HCT116 (cell line): Measurements from ENCODE around the gene BTBD18. TPM values are rescaled to one million over a fixed set of nuclear protein-coding genes. Genes with fewer than 3 reads are reported as not detected.
A peak's percentile ranks its signal among the peaks of the same experiment; 100 is the strongest.

ENCODE experiments used
- ATAC-seq: fragments of 200-7000 bp; cut with Tn5 transposase; 2 replicates; pipeline ENCODE4 v1.9.1; 2020; ENCODE audit warnings: mild to moderate bottlenecking, moderate library complexity
- BruUV-seq: library from RNA; stranded (reverse); fragments of 400-500 nt; replicated peaks from 2 replicates; lab custom pipeline; 2021; lab: Mats Ljungman, UMichigan
- CTCF ChIA-PET: fragments of 300-600 bp; sonication (Branson Sonifier 250); formaldehyde crosslinking; loops from one replicate; lab custom pipeline; 2021; ENCODE audit warnings: antibody characterized with exemption; lab: Charles Lee
- POLR2A ChIA-PET: fragments of 300-600, 350-600 bp; sonication (Branson Sonifier 250); formaldehyde crosslinking; loops from one replicate; lab custom pipeline; 2021; ENCODE audit warnings: antibody characterized with exemption; lab: Charles Lee
- RAD21 ChIA-PET, 2 experiments: fragments of 300-600 bp; sonication (Branson Sonifier 250); formaldehyde crosslinking; loops; one replicate each; lab custom pipeline; 2023; ENCODE audit warnings: low total read pairs in 2 of 2; ENCODE audit not compliant: uncharacterized antibody in 2 of 2, unreplicated experiment in 2 of 2, low non-redundant PET in 1 of 2; lab: Charles Lee
- DNase-seq: peaks from one replicate; pipeline ENCODE4 v3.0.0-alpha.2; 2010; ENCODE audit warnings: low read depth, low spot score
- H2AFZ ChIP-seq: fragments of 200-600 bp; shearing (Covaris generic), sonication (generic); 2 replicates; pipeline ENCODE4 v1.6.1; 2017; ENCODE audit warnings: low read depth, mixed run types, mixed read lengths, antibody characterized with exemption, low read length; ENCODE audit not compliant: poor library complexity, severe bottlenecking
- H3K27ac ChIP-seq: 2 replicates; pipeline ENCODE4 v1.5.1; 2012; ENCODE audit warnings: low read depth, low read length
- H3K27me3 ChIP-seq: fragments of 200-600 bp; sonication (generic); 2 replicates; pipeline ENCODE4 v1.6.1; 2016; ENCODE audit warnings: mixed run types, low read length, mixed read lengths; ENCODE audit not compliant: insufficient read depth
- H3K36me3 ChIP-seq, 2 experiments: fragments of 200-500 bp in 1 of 2; fragments of 200-600 bp in 1 of 2; sonication (Bioruptor generic) in 1 of 2; sonication (generic) in 1 of 2; 2 replicates each; pipeline versions ENCODE4 v1.5.1 to v1.6.1; 2014 to 2016; ENCODE audit warnings: low read length in 2 of 2, inconsistent platforms in 1 of 2, mixed read lengths in 1 of 2, mixed run types in 1 of 2; ENCODE audit not compliant: insufficient read depth in 2 of 2, control insufficient read depth in 1 of 2
- H3K4me1 ChIP-seq, 2 experiments: fragments of 200-600 bp in 1 of 2; sonication (generic) in 1 of 2; 2 replicates each; pipeline versions ENCODE4 v1.5.1 to v1.6.1; 2012 to 2017; ENCODE audit warnings: low read length in 2 of 2, inconsistent platforms in 1 of 2, mild to moderate bottlenecking in 1 of 2, mixed read lengths in 1 of 2, mixed run types in 1 of 2, moderate library complexity in 1 of 2; ENCODE audit not compliant: insufficient read depth in 2 of 2, control insufficient read depth in 1 of 2
- H3K4me2 ChIP-seq: fragments of 200-600 bp; sonication (generic); 2 replicates; pipeline ENCODE4 v1.6.1; 2017; ENCODE audit warnings: mixed run types, low read length, mixed read lengths
- H3K4me3 ChIP-seq, 2 experiments: fragments of 200-600 bp in 1 of 2; sonication (generic) in 1 of 2; replicated peaks in 1 of 2; 2 replicates each; pipeline ENCODE4 v1.5.1; 2011 to 2016; ENCODE audit warnings: low read length in 2 of 2, control low read depth in 1 of 2, low read depth in 1 of 2, mild to moderate bottlenecking in 1 of 2, mixed read lengths in 1 of 2, mixed run types in 1 of 2
- H3K79me2 ChIP-seq: fragments of 200-600 bp; sonication (generic); 2 replicates; pipeline ENCODE4 v1.6.1; 2017; ENCODE audit warnings: mild to moderate bottlenecking, mixed run types, low read length, moderate library complexity, mixed read lengths; ENCODE audit not compliant: insufficient read depth
- H3K9ac ChIP-seq: fragments of 200-600 bp; sonication (generic); 2 replicates; pipeline ENCODE4 v1.6.1; 2016; ENCODE audit warnings: low read length, mixed read lengths
- H3K9me2 ChIP-seq: fragments of 200-600 bp; sonication (generic), shearing (Covaris generic); 2 replicates; pipeline ENCODE4 v1.6.1; 2017; ENCODE audit warnings: mixed run types, mild to moderate bottlenecking, moderate library complexity; ENCODE audit not compliant: insufficient read depth
- H3K9me3 ChIP-seq, 2 experiments: fragments of 200-500 bp in 1 of 2; fragments of 200-600 bp in 1 of 2; sonication (Bioruptor generic) in 1 of 2; sonication (generic) in 1 of 2; 2 replicates each; pipeline ENCODE4 v1.6.1; 2014 to 2017; ENCODE audit warnings: low read length in 2 of 2, mixed read lengths in 2 of 2, inconsistent platforms in 1 of 2, low read depth in 1 of 2, mild to moderate bottlenecking in 1 of 2, mixed run types in 1 of 2, moderate library complexity in 1 of 2; ENCODE audit not compliant: control insufficient read depth in 1 of 2, insufficient read depth in 1 of 2
- H4K20me1 ChIP-seq: fragments of 200-600 bp; sonication (generic), shearing (Covaris generic); 2 replicates; pipeline ENCODE4 v1.6.1; 2017; ENCODE audit warnings: mixed run types, mild to moderate bottlenecking, moderate library complexity; ENCODE audit not compliant: insufficient read depth
- CTCF ChIP-seq, 3 experiments: fragments of 200-600 bp in 1 of 3; sonication (generic) in 1 of 3; IDR thresholded peaks in 2 of 3; conservative IDR thresholded peaks in 1 of 3; 2 replicates each; pipeline ENCODE4 v1.5.1; 2012 to 2017; ENCODE audit warnings: low read depth in 2 of 3, low read length in 2 of 3, antibody characterized with exemption in 1 of 3, borderline replicate concordance in 1 of 3, control low read depth in 1 of 3, mild to moderate bottlenecking in 1 of 3, mixed read lengths in 1 of 3, mixed run types in 1 of 3, moderate library complexity in 1 of 3; ENCODE audit not compliant: insufficient read depth in 1 of 3
- ELF1 ChIP-seq: IDR thresholded peaks from 2 replicates; pipeline ENCODE4 v1.6.1; 2012; ENCODE audit warnings: low read depth, borderline replicate concordance
- EZH2 ChIP-seq: fragments of 200-600 bp; sonication (generic); IDR thresholded peaks from 2 replicates; pipeline ENCODE4 v1.6.1; 2017; ENCODE audit warnings: antibody characterized with exemption, mixed run types
- EZH2phosphoT487 ChIP-seq: fragments of 200-600 bp; IDR thresholded peaks from 2 replicates; pipeline ENCODE4 v1.6.1; 2018; ENCODE audit warnings: antibody characterized with exemption, borderline replicate concordance
- FOSL1 ChIP-seq: IDR thresholded peaks from 2 replicates; pipeline ENCODE4 v1.6.1; 2012; ENCODE audit warnings: low read depth
- JUND ChIP-seq: IDR thresholded peaks from 2 replicates; pipeline ENCODE4 v1.6.1; 2012
- MAX ChIP-seq: IDR thresholded peaks from 2 replicates; pipeline ENCODE4 v1.6.1; 2012
- RAD21 ChIP-seq: IDR thresholded peaks from 2 replicates; pipeline ENCODE4 v1.6.1; 2012; ENCODE audit warnings: low read depth, mild to moderate bottlenecking
- YY1 ChIP-seq: IDR thresholded peaks from 2 replicates; pipeline ENCODE4 v1.6.1; 2011; ENCODE audit warnings: low read length, low read depth, moderate library complexity, mild to moderate bottlenecking; ENCODE audit not compliant: insufficient replicate concordance; ENCODE audit errors: extremely low read depth
- ZBTB33 ChIP-seq: IDR thresholded peaks from 2 replicates; pipeline ENCODE4 v1.6.1; 2011; ENCODE audit warnings: mild to moderate bottlenecking, low read length, moderate library complexity; ENCODE audit not compliant: insufficient replicate concordance; ENCODE audit errors: extremely low read depth
- ZFX ChIP-seq: fragments of 450-650 bp; IDR thresholded peaks from 2 replicates; pipeline ENCODE4 v1.6.1; 2017
- intact Hi-C: fragments of 100-400 bp; cut with micrococcal nuclease; formaldehyde crosslinking; loops from 2 replicates; pipeline ENCODE4 v1.10.0; 2022
- total RNA-seq: library from RNA; stranded (reverse); gene quantifications from one replicate; pipeline ENCODE4 v1.2.1, GENCODE V29; 2021; ENCODE audit not compliant: unreplicated experiment

BTBD18 gene
- total RNA-seq, 1 experiment from 2014 or later, result not detected

DNA sequence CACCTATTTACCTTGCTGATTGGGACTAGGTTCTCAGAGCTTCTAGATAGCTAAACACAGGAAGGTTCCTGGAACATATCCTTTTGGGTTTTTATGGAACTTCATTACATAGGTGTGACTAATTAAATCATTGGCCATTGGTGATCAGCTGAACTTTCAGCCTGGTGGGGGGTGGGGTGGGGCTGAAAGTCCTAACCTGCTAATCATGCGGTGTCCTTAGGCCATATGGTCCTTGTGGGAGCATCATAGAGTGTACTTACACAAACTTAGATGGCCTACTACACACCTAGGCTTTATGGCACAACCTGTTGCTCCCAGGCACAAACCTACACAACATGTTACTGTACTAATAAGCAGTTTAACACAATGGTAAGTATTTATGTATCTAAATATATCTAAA, 19.0 kb downstream of the BTBD18 start:
- BruUV-seq, result no TSS peak
- peaks cover 23 to 36% of the 10 kb centered on the region in 2 experiments for H3K4me1 ChIP-seq
- H3K9me3 ChIP-seq, result no peaks in the 10 kb centered on the region
- POLR2A ChIA-PET, result interaction anchor here (1.8 to 2.0 kb wide), 2 partner anchors 9 to 21 kb away, joined by 8 to 9 read pairs; partner anchors contain the start of genes MED19, SELENOH and TMX2
- H3K27me3 ChIP-seq, result no peaks in the 10 kb centered on the region
- CTCF ChIA-PET, result interaction anchor here (1.7 kb wide), 1 partner anchor 68 kb away, joined by 3 read pairs; no protein-coding TSS in a partner anchor
- no peak overlapping the region for H2AFZ ChIP-seq
- H3K4me3 ChIP-seq, result peak overlapping the region in 1 of 2 experiments; percentile 40; a peak in 2 of 4 replicates
- peaks cover 0 to 10% of the 10 kb centered on the region in 2 experiments; a peak in 3 of 4 replicates for H3K36me3 ChIP-seq
- peaks cover 5% of the 10 kb centered on the region; the same call in 1 of the 2 replicates for H4K20me1 ChIP-seq
- DNase-seq (no peak), ATAC-seq (peak; percentile 63)
- H3K27ac ChIP-seq, result peak overlapping the region; percentile 52; the same call in 1 of the 2 replicates
- H3K9me2 ChIP-seq, result no peaks in the 10 kb centered on the region
- TF ChIP-seq FOSL1 (no peak), JUND (no peak), ZBTB33 (no peak)
- H3K79me2 ChIP-seq, result peaks cover 100% of the 10 kb centered on the region
- RAD21 ChIA-PET, result no interaction called here
- peak overlapping the region; percentile 45 for H3K9ac ChIP-seq
- H3K4me2 ChIP-seq, result peak overlapping the region; percentile 72
- intact Hi-C loops, result no loop called here

- peaks cover 23 to 36% of the 10 kb centered on the region in 2 experiments for H3K4me1 ChIP-seq
- H3K27me3 ChIP-seq, result no peaks in the 10 kb centered on the region
- BruUV-seq, result no TSS peak
- H3K9me2 ChIP-seq, result no peaks in the 10 kb centered on the region
- H3K36me3 ChIP-seq, result peaks cover 0 to 10% of the 10 kb centered on the region in 2 experiments; a peak in 1 of 4 replicates
- POLR2A ChIA-PET, result interaction anchor here (1.3 kb wide), 1 partner anchor 17 kb away, joined by 3 read pairs; the partner anchor contains the start of genes MED19 and TMX2
- peaks cover 5% of the 10 kb centered on the region; the same call in 1 of the 2 replicates for H4K20me1 ChIP-seq
- CTCF ChIA-PET, result no interaction called here
- peaks cover 100% of the 10 kb centered on the region for H3K79me2 ChIP-seq
- H3K27ac ChIP-seq, result no peak overlapping the region
- ATAC-seq (no peak), DNase-seq (no peak)
- H2AFZ ChIP-seq, result no peak overlapping the region
- no peak overlapping the region for H3K4me3 ChIP-seq
- H3K9ac ChIP-seq, result no peak overlapping the region
- no peak overlapping the region for H3K4me2 ChIP-seq
- RAD21 ChIA-PET, result no interaction called here
- intact Hi-C loops, result no loop called here
- no peaks in the 10 kb centered on the region for H3K9me3 ChIP-seq
- TF ChIP-seq EZH2 (no peak), MAX (no peak), EZH2phosphoT487 (no peak), YY1 (no peak), RAD21 (no peak), ELF1 (no peak), ZFX (no peak), CTCF (IDR thresholded peaks at IDR 0.05 in 2 of 3, conservative IDR thresholded peaks at IDR 0.05 in 1 of 3; ENCODE audit: borderline replicate concordance in 1 of 3, insufficient read depth in 1 of 3, low read depth in 2 of 3, low read length in 2 of 3) (no peak)
These were observed 22.1 kb downstream of the BTBD18 start for GRCh38 chr11:57729479-57729878.
